ENCODE measurements around the gene SNX9.

SNX9 gene

GRCh38 chr6:157911786-157912185 is 88.7 kb downstream of the SNX9 start (continued):
- TF ChIP-seq, protein P1, sequence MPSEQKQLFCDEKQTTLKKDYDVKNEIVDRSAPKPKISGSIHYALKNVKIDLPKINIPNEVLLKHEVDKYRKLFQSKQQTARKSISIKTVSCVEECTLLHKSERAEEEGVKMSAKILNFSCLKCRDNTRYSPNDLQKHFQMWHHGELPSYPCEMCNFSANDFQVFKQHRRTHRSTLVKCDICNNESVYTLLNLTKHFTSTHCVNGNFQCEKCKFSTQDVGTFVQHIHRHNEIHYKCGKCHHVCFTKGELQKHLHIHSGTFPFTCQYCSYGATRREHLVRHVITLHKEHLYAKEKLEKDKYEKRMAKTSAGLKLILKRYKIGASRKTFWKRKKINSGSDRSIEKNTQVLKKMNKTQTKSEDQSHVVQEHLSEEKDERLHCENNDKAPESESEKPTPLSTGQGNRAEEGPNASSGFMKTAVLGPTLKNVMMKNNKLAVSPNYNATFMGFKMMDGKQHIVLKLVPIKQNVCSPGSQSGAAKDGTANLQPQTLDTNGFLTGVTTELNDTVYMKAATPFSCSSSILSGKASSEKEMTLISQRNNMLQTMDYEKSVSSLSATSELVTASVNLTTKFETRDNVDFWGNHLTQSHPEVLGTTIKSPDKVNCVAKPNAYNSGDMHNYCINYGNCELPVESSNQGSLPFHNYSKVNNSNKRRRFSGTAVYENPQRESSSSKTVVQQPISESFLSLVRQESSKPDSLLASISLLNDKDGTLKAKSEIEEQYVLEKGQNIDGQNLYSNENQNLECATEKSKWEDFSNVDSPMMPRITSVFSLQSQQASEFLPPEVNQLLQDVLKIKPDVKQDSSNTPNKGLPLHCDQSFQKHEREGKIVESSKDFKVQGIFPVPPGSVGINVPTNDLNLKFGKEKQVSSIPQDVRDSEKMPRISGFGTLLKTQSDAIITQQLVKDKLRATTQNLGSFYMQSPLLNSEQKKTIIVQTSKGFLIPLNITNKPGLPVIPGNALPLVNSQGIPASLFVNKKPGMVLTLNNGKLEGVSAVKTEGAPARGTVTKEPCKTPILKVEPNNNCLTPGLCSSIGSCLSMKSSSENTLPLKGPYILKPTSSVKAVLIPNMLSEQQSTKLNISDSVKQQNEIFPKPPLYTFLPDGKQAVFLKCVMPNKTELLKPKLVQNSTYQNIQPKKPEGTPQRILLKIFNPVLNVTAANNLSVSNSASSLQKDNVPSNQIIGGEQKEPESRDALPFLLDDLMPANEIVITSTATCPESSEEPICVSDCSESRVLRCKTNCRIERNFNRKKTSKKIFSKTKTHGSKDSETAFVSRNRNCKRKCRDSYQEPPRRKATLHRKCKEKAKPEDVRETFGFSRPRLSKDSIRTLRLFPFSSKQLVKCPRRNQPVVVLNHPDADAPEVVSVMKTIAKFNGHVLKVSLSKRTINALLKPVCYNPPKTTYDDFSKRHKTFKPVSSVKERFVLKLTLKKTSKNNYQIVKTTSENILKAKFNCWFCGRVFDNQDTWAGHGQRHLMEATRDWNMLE (tag by site-specific recombination; conservative IDR thresholded peaks at IDR 0.05; ENCODE audit: low read depth), result no peak
- TF ChIP-seq, protein P2, sequence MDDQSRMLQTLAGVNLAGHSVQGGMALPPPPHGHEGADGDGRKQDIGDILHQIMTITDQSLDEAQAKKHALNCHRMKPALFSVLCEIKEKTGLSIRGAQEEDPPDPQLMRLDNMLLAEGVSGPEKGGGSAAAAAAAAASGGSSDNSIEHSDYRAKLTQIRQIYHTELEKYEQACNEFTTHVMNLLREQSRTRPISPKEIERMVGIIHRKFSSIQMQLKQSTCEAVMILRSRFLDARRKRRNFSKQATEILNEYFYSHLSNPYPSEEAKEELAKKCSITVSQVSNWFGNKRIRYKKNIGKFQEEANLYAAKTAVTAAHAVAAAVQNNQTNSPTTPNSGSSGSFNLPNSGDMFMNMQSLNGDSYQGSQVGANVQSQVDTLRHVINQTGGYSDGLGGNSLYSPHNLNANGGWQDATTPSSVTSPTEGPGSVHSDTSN (CRISPR knock-in tag; IDR thresholded peaks at IDR 0.05), result no peak
- no peak for TF ChIP-seq ZBTB7A (tag by site-specific recombination; IDR thresholded peaks at IDR 0.05; ENCODE audit: low read depth)
- no peak for TF ChIP-seq ZNF664 (tag by site-specific recombination; IDR thresholded peaks at IDR 0.05)
- TF ChIP-seq ZNF174 (tag by site-specific recombination; IDR thresholded peaks at IDR 0.05), result no peak
- TF ChIP-seq, protein P3, sequence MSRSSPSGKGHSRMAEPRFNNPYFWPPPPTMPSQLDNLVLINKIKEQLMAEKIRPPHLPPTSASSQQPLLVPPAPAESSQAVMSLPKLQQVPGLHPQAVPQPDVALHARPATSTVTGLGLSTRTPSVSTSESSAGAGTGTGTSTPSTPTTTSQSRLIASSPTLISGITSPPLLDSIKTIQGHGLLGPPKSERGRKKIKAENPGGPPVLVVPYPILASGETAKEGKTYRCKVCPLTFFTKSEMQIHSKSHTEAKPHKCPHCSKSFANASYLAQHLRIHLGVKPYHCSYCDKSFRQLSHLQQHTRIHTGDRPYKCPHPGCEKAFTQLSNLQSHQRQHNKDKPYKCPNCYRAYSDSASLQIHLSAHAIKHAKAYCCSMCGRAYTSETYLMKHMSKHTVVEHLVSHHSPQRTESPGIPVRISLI (tag by site-specific recombination; IDR thresholded peaks at IDR 0.05), result no peak
- TF ChIP-seq MEIS1 (CRISPR knock-in tag; IDR thresholded peaks at IDR 0.05; ENCODE audit: borderline replicate concordance), result no peak
- no peak for TF ChIP-seq HOXD13 (CRISPR knock-in tag; IDR thresholded peaks at IDR 0.05; ENCODE audit: borderline replicate concordance)
- TF ChIP-seq ZNF610 (tag by site-specific recombination; IDR thresholded peaks at IDR 0.05; ENCODE audit: borderline replicate concordance), result no peak
- no peak for TF ChIP-seq ZNF354C (tag by site-specific recombination; IDR thresholded peaks at IDR 0.05; ENCODE audit: borderline replicate concordance, low read depth)
- no peak for TF ChIP-seq PRDM2 (tag by site-specific recombination; IDR thresholded peaks at IDR 0.05; ENCODE audit: borderline replicate concordance)
- TF ChIP-seq ZNF707 (tag by site-specific recombination; IDR thresholded peaks at IDR 0.05), result no peak

DNA sequence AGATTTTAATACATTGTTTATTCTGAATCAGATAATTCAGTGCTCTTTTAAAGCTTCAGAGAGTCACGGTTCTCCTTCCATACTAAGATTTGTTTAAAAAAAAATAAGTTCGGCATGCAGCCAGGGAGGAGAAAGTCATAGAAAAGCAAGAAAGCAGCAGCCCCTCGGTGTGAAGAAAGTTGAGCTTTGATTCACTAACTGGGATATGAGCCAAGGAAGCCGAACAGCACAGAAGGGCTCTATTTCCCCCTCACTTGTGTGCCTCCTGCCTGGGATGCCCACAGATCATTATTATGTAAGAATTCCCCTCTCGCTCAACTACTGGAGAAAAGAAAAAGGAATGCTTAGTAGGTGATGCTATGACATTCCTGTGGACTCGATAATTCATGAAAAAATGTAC is 89.3 kb downstream of the SNX9 start:
- Histone ChIP-seq H3K4me3 (ENCODE audit: low read depth, low read length) (no peak overlapping the region), H3K27ac (ENCODE audit: extremely low read depth, low read depth, low read length) (no peak overlapping the region), H3K4me1 (ENCODE audit: control insufficient read depth, insufficient read depth, low read length) (no peaks in the 10 kb centered on the region), H3K9me3 (ENCODE audit: control insufficient read depth, insufficient read depth, low read depth, low read length) (no peaks in the 10 kb centered on the region), H3K36me3 (ENCODE audit: control insufficient read depth in 2 of 2, insufficient read depth in 1 of 2, low read length in 2 of 2) (peaks cover 15 to 62% of the 10 kb centered on the region in 2 experiments)
- ChIA-PET POLR2A (no interaction called here), CTCF (no interaction called here)
- TF ChIP-seq ZNF391 (tag by site-specific recombination; IDR thresholded peaks at IDR 0.05; ENCODE audit: borderline replicate concordance, low read depth), result no peak
- no peak for TF ChIP-seq GFI1B (tag by site-specific recombination; IDR thresholded peaks at IDR 0.05)
- TF ChIP-seq, protein P4, sequence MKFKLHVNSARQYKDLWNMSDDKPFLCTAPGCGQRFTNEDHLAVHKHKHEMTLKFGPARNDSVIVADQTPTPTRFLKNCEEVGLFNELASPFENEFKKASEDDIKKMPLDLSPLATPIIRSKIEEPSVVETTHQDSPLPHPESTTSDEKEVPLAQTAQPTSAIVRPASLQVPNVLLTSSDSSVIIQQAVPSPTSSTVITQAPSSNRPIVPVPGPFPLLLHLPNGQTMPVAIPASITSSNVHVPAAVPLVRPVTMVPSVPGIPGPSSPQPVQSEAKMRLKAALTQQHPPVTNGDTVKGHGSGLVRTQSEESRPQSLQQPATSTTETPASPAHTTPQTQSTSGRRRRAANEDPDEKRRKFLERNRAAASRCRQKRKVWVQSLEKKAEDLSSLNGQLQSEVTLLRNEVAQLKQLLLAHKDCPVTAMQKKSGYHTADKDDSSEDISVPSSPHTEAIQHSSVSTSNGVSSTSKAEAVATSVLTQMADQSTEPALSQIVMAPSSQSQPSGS (tag by site-specific recombination; IDR thresholded peaks at IDR 0.05; ENCODE audit: low read depth), result no peak
- TF ChIP-seq PRDM1 (tag by site-specific recombination; IDR thresholded peaks at IDR 0.05), result peak; percentile 45; the same call in 1 of the 2 replicates

Data from HEK293 (cell line).